ENCODE measurements around the gene PRODH2. TPM values are rescaled to one million over a fixed set of nuclear protein-coding genes. Genes with fewer than 3 reads are reported as not detected.

The PRODH2 gene
- total RNA-seq, 1 experiment from 2014 or later = not detected

GRCh38 chr19:35750167-35750566, 62.5 kb downstream of the PRODH2 start (continued):
- TF ChIP-seq ZNF121 (CRISPR knock-in tag; IDR thresholded peaks at IDR 0.05) = no peak
- TF ChIP-seq SOX15 (CRISPR knock-in tag; IDR thresholded peaks at IDR 0.05) = no peak

Other genes with a start within 250 kb of the PRODH2 start
- 0.59 to 1.2 TPM (median 1.1 TPM) in 3 replicates for gene ATP4A, start 249.2 kb downstream of the PRODH2 start, total RNA-seq (2021)
- gene PMIS2, start 226.7 kb downstream of the PRODH2 start, total RNA-seq (2021) = not detected in 3 replicates
- 23.5 to 25.4 TPM (median 24.4 TPM) in 3 replicates for gene HAUS5, start 200.1 kb downstream of the PRODH2 start, total RNA-seq (2021)
- 84.7 to 94.9 TPM (median 88.6 TPM) in 3 replicates for gene RBM42, start 183.8 kb downstream of the PRODH2 start, total RNA-seq (2021)
- 1.4 to 1.9 TPM (median 1.7 TPM) in 3 replicates for gene ETV2, start 171.1 kb downstream of the PRODH2 start, total RNA-seq (2021)
- 523 to 536 TPM (median 526 TPM) in 3 replicates for gene COX6B1, start 164.5 kb downstream of the PRODH2 start, total RNA-seq (2021)
- 1.6 to 3.0 TPM (median 2.7 TPM) in 3 replicates for gene UPK1A, start 146.3 kb downstream of the PRODH2 start, total RNA-seq (2021)
- 0.11 to 0.34 TPM (median 0.18 TPM) in 3 replicates for gene ZBTB32, start 108.3 kb downstream of the PRODH2 start, total RNA-seq (2021)
- 53.6 to 66.6 TPM (median 58.1 TPM) in 3 replicates for gene KMT2B, start 94.8 kb downstream of the PRODH2 start, total RNA-seq (2021)
- 9.9 to 12.7 TPM (median 12.3 TPM) in 3 replicates for gene IGFLR1, start 70.4 kb downstream of the PRODH2 start, total RNA-seq (2021)
- 19.7 to 20.9 TPM (median 20.8 TPM) in 3 replicates for gene U2AF1L4, start 67.4 kb downstream of the PRODH2 start, total RNA-seq (2021)
- 80.3 to 85.3 TPM (median 84.0 TPM) in 3 replicates for gene PSENEN, start 67.2 kb downstream of the PRODH2 start, total RNA-seq (2021)
- 4.7 to 6.4 TPM (median 5.6 TPM) in 3 replicates for gene LIN37, start 64.3 kb downstream of the PRODH2 start, total RNA-seq (2021)
- gene HSPB6, start 55.8 kb downstream of the PRODH2 start, total RNA-seq (2021) = 1.4 to 2.5 TPM (median 1.7 TPM) in 3 replicates
- gene PROSER3, start 54.7 kb downstream of the PRODH2 start, total RNA-seq (2021) = 32.9 to 36.7 TPM (median 36.2 TPM) in 3 replicates
- 36.8 to 43.9 TPM (median 39.8 TPM) in 3 replicates for gene ARHGAP33, start 37.3 kb downstream of the PRODH2 start, total RNA-seq (2021)
- 0.61 to 1.7 TPM (median 1.7 TPM) in 3 replicates for gene NPHS1, start 39.7 kb upstream of the PRODH2 start, total RNA-seq (2021)
- gene KIRREL2, start 44.1 kb upstream of the PRODH2 start, total RNA-seq (2021) = 4.7 to 5.3 TPM (median 4.9 TPM) in 3 replicates
- 15.5 to 24.0 TPM (median 20.2 TPM) in 3 replicates for gene APLP1, start 55.7 kb upstream of the PRODH2 start, total RNA-seq (2021)
- gene NFKBID, start 87.7 kb upstream of the PRODH2 start, total RNA-seq (2021) = 10.6 to 13.9 TPM (median 12.8 TPM) in 3 replicates
- gene HCST, start 89.7 kb upstream of the PRODH2 start, total RNA-seq (2021) = 1.8 to 1.9 TPM (median 1.8 TPM) in 3 replicates
- 0.34 to 0.55 TPM (median 0.46 TPM) in 3 replicates for gene TYROBP, start 95.5 kb upstream of the PRODH2 start, total RNA-seq (2021)
- gene LRFN3, start 123.5 kb upstream of the PRODH2 start, total RNA-seq (2021) = 20.6 to 26.4 TPM (median 24.8 TPM) in 3 replicates
- 19.5 to 20.8 TPM (median 20.4 TPM) in 3 replicates for gene SDHAF1, start 182.3 kb upstream of the PRODH2 start, total RNA-seq (2021)
- gene SYNE4, start 196.0 kb upstream of the PRODH2 start, total RNA-seq (2021) = 17.6 to 28.5 TPM (median 27.9 TPM) in 3 replicates
- 28.1 to 35.1 TPM (median 31.9 TPM) in 3 replicates for gene ALKBH6, start 201.4 kb upstream of the PRODH2 start, total RNA-seq (2021)
- gene CLIP3, start 220.0 kb upstream of the PRODH2 start, total RNA-seq (2021) = 16.2 to 19.4 TPM (median 17.9 TPM) in 3 replicates
- gene THAP8, start 241.4 kb upstream of the PRODH2 start, total RNA-seq (2021) = 6.6 to 10.7 TPM (median 6.9 TPM) in 3 replicates
- gene WDR62, start 242.1 kb upstream of the PRODH2 start, total RNA-seq (2021) = 30.9 to 40.0 TPM (median 30.9 TPM) in 3 replicates

Measured in WTC11 (cell line).